CD4-positive, alpha-beta T cell treated with Interleukin-1 beta for 1 hour (primary cell): ENCODE measurements around the gene TMEM208.

ENCODE experiments used
- DNase-seq, 2 donors: peaks; one replicate each; pipeline ENCODE4 v3.0.0-alpha.2; 2020 to 2022

Gene TMEM208

GRCh38 chr16:67226804-67227566, at the start of gene TMEM208:
TSS of gene TMEM208 (plus strand) at chr16:67227130. CDS start at chr16:67227219, 89 bp downstream.
- peak; percentile 98 to 99 for DNase-seq

- DNase-seq: peak; percentile 63 to 76
These were observed 48.9 kb upstream of the TMEM208 start for GRCh38 chr16:67177743-67178699.

- no peak for DNase-seq
These were observed 47.4 kb upstream of the TMEM208 start for GRCh38 chr16:67179421-67180080.

GRCh38 chr16:67180166-67180565, 46.8 kb upstream of the TMEM208 start:
- DNase-seq: no peak

GRCh38 chr16:67181346-67181745, 45.6 kb upstream of the TMEM208 start:
- DNase-seq: no peak

GRCh38 chr16:67182288-67182687, 44.6 kb upstream of the TMEM208 start:
- no peak for DNase-seq

- DNase-seq: no peak
These were observed 43.7 kb upstream of the TMEM208 start for GRCh38 chr16:67183284-67183626.

- DNase-seq: peak; percentile 97
These were observed 43.1 kb upstream of the TMEM208 start, which contains the start of gene MATCAP1 for GRCh38 chr16:67183627-67184452. TSS of gene MATCAP1 (minus strand) at chr16:67183963. CDS start at chr16:67180610, 3,353 bp downstream.

- no peak for DNase-seq
These were observed 42.4 kb upstream of the TMEM208 start for GRCh38 chr16:67184453-67184994.

GRCh38 chr16:67184995-67185650, 41.8 kb upstream of the TMEM208 start:
- DNase-seq: peak; percentile 84

GRCh38 chr16:67185651-67186134, 41.2 kb upstream of the TMEM208 start:
- no peak for DNase-seq

- DNase-seq: no peak
These were observed 40.4 kb upstream of the TMEM208 start for GRCh38 chr16:67186550-67186950.

GRCh38 chr16:67187175-67187890, 39.6 kb upstream of the TMEM208 start:
- no peak for DNase-seq

- DNase-seq: no peak
These were observed 38.6 kb upstream of the TMEM208 start for GRCh38 chr16:67188323-67188722.

GRCh38 chr16:67188798-67189197, 38.1 kb upstream of the TMEM208 start:
- DNase-seq: no peak

GRCh38 chr16:67190041-67190440, 36.9 kb upstream of the TMEM208 start, which contains the start of gene EXOC3L1:
TSS of gene EXOC3L1 (minus strand) at chr16:67190136. CDS start at chr16:67189676, 460 bp downstream.
- DNase-seq: no peak

GRCh38 chr16:67190448-67191399, 36.2 kb upstream of the TMEM208 start:
- no peak for DNase-seq

- DNase-seq: no peak
These were observed 35.4 kb upstream of the TMEM208 start for GRCh38 chr16:67191411-67191994.
